Kidney epithelial cell (primary cell): ENCODE data around the gene TIMM23. TPM values are rescaled to one million over a fixed set of nuclear protein-coding genes. Genes with fewer than 3 reads are reported as not detected.
"Not testable (repeated sequence)": the region's sequence is repeated elsewhere in the genome, so short reads cannot be mapped to it uniquely, and the experiment has no call there.

ENCODE experiments used
- DNase-seq: peaks from one replicate; pipeline ENCODE4 v3.0.0-alpha.2; 2010; ENCODE audit warnings: low read depth
- H3K27me3 ChIP-seq: 2 replicates; pipeline ENCODE4 v1.6.0; 2011; ENCODE audit warnings: low read length; ENCODE audit not compliant: control insufficient read depth, insufficient read depth
- H3K36me3 ChIP-seq: 2 replicates; pipeline ENCODE4 v1.5.1; 2011; ENCODE audit warnings: low read length; ENCODE audit not compliant: control insufficient read depth, insufficient read depth
- H3K4me3 ChIP-seq: 2 replicates; pipeline ENCODE4 v1.5.1; 2011; ENCODE audit warnings: low read depth, mild to moderate bottlenecking, control low read depth, low read length
- CTCF ChIP-seq: IDR thresholded peaks from 2 replicates; pipeline ENCODE4 v1.5.1; 2011; ENCODE audit warnings: mild to moderate bottlenecking, moderate library complexity, low read length, control low read depth, inconsistent platforms; ENCODE audit not compliant: insufficient read depth, poor library complexity, severe bottlenecking
- total RNA-seq: library from RNA; depleted of rRNA; stranded (reverse); fragments of >200 nt; gene quantifications from 2 replicates; pipeline ENCODE4 v1.2.3, GENCODE V29; 2015

The TIMM23 gene
- total RNA-seq, 1 donor from 2014 or later, result 96.9 TPM

DNA sequence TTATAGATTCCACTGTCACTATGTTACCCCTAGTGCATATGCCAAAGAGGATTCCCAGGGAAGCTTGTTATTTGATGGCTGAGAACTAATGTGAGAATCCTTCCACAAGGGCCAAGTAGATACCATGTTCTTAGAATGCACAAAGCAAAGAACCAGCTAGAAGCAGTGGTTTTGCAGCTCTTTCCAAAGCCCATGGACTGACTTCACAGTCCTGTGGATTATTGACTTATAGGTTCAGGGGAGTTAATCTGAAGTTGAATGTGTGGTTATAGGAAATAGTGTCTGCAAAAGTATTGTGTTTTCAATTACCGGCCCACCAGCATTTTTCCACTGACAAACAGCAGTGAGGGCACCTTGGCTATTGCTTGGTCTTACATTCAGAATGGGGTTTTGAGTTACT is 28.2 kb downstream of the TIMM23 start:
- Histone ChIP-seq H3K36me3 (no peaks in the 10 kb centered on the region), H3K4me3 (no peak overlapping the region), H3K27me3 (no peaks in the 10 kb centered on the region)
- DNase-seq, result no peak
- TF ChIP-seq CTCF, result no peak

DNA sequence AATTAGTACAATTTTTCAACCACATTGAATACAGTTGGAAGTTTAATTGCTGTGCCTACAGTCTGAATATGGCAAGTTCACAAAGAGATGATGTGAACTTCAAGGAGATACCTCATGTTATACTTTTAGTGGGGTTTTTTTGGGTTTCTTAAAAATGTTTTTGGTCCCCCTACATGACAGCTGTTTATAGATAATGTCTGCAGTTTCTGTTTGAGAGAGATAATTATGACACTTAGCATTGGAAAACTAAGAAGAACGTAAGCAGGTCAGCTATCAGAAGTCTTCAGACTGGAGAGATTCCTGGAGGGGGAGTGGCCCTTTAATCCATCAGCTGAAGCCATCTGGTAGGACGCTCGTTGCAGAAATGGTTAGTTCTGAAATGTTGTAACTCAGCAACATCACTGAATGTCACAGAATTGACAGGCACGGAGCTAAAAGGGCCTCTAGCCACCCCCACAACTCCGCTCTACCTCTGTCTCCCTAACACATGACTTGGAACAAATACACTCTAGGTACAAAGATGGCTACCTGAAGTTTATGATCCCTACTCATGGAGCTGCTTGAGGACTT is 29.0 kb downstream of the TIMM23 start:
- H3K36me3 ChIP-seq, result no peaks in the 10 kb centered on the region
- no peak for TF ChIP-seq CTCF
- H3K4me3 ChIP-seq, result no peak overlapping the region
- H3K27me3 ChIP-seq, result no peaks in the 10 kb centered on the region
- no peak for DNase-seq

DNA sequence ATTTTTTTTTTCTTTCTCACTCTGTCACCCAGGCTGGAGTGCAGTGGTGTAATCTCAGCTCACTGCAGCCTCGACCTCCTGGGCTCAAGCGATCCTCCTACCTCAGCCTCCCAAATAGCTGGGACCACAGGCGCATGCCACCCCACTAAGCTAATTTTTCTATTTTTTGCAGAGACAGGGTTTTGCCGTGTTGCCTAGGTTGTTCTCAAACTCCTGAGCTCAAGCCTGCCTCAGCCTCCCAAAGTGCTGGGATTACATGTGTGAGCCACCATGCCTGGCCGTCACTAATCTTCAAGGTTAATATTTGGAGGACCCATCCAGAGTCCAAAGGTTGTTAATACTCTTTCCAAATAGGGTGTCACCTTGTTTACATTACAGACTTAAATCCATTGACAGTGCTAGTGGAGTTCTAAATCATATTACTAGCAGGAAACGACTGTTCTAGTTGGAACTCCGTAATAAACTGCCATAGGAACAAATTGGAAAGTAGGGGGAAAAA is 29.9 kb downstream of the TIMM23 start:
- not testable (repeated sequence) for H3K36me3 ChIP-seq, H3K4me3 ChIP-seq, H3K27me3 ChIP-seq, DNase-seq

- DNase-seq, result no peak
- no peak overlapping the region for H3K4me3 ChIP-seq
- H3K27me3 ChIP-seq, result no peaks in the 10 kb centered on the region
- H3K36me3 ChIP-seq, result no peaks in the 10 kb centered on the region
- no peak for TF ChIP-seq CTCF
Observed at GRCh38 chr10:46002916-46003693, 30.8 kb downstream of the TIMM23 start.

DNA sequence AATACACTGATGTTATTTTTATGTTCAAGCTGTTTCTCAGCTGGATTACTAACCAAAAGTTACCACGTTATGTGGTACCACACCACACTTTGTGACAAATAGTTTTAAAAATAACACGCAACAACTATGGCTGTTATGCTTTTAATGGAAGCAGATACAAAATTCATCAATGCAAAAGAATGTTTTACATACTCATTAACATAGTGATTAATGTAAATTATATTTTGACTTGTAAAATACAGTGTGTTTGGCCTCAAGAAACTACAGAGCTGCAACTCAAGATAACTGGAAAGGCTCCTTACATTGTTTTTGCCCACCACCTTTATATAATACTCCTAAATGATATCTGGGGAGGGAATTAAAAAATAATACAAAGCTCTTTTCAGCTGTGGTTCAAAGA is 32.7 kb downstream of the TIMM23 start:
- TF ChIP-seq CTCF, result no peak
- no peak for DNase-seq
- Histone ChIP-seq H3K4me3 (no peak overlapping the region), H3K27me3 (no peaks in the 10 kb centered on the region), H3K36me3 (no peaks in the 10 kb centered on the region)

DNA sequence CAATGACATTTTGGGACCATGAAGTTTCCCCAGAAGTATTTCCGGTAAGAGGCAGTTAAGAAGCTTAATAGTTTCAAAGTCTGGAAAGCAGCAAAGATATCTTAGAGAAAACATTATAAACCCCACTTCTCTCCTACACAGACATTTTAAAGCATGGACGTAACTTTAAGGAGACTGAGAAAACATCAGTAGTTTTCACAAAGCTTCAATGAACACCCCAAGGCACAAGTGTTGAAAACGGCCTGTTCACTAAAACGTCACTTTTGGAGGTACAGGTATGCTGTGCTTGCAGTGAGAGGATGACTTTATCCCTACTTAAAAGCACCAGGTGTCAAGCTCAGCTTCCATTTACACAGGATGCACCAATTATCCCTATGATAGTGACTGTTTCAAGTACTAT is 33.1 kb downstream of the TIMM23 start:
- Histone ChIP-seq H3K27me3 (no peaks in the 10 kb centered on the region), H3K4me3 (no peak overlapping the region), H3K36me3 (no peaks in the 10 kb centered on the region)
- no peak for TF ChIP-seq CTCF
- no peak for DNase-seq
